NCI-H1092 (cell line): ENCODE measurements around the gene DLEC1.

Source experiments
- DNase-seq: peaks from one replicate; lab custom pipeline; 2025; lab: John Stamatoyannopoulos, UW

Gene DLEC1

DNA sequence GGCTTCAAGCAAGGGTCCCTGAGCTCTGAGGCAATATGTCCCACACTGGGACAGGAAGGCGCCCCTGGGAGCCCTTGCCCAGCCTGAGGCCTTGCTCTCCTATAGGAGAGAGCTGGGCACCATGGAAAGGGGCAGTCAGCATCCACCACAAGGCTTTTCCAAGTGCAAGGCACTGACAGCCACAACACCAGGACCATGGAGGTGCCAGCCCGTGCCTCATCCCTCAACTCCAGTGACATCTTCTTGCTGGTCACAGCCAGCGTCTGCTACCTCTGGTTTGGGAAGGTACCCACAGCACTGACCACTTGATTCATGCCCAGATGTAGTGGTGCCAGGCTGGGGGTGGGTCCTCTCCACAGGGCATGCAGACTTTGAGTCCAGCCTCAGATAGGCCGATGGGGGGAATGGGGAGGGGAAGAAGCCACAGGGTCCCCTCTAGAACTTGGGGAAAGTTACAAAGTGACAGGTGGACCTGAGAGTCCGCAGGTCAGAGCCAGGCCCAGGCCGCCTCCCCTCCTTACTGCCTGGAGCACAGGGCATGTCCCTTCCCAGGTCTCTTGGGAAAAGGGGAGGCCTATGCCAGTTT lies 36.6 kb upstream of the DLEC1 start:
- no peak for DNase-seq

DNA sequence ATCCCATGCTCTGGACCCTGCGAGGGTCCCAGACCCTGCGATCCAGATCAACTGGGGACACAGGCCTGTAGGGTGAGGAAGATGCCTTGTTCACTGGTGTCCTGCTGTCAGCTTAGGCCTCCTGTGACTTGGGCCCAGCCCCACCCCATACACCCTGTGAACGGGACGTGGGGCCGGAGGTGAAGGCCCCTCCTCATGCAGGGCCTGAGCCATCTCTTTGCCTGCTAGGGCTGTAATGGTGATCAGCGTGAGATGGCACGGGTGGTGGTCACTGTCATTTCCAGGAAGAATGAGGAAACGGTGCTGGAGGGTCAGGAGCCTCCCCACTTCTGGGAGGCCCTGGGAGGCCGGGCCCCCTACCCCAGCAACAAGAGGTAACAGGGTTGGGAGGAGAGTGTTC lies 36.1 kb upstream of the DLEC1 start:
- DNase-seq: no peak

DNA sequence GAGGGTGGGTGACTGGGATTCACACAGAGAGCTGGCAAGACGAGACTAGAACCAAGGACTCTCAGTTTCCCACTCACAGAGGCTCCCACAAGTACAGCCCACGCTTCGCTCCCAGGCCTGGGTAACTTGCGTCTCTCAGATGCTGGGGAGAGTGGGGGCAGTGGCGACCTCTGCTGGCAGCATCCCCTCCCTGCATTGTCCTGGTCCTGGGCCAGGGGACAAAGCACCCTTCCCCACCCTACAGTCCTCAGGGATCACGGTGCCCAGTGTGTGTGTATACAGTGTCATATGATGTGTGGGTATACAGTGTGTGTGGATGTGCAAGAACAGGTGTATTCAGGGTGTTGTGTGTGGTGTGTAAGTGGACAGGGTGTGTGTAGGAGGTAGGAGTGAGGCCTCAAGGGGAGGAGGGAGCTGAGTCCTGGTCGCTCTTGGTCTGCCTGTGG lies 35.6 kb upstream of the DLEC1 start:
- peak; percentile 6 for DNase-seq

DNA sequence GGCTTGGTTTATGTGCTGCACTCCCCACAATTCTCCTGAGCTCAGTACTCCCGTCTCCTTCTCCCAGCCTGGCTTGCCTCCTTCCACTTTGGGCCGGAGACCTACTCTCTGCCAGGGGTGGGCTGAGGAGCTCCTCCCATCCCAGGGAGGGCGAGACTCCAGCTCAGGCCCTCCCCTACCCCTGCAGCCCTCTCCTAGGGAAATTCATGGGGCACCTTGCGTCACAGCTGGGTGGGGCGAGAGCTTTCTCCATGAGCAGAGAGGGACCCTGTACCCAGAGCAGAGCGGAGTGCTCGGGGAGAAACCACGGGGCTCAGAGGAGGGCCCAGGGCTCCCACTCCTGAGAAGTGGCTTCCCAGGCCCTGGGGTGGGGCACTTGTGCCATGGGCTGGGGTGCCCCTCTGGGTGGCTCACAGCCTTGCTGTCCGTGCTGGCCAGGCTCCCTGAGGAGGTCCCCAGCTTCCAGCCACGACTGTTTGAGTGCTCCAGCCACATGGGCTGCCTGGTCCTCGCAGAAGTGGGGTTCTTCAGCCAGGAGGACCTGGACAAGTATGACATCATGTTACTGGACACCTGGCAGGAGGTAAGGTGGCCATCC lies 35.1 kb upstream of the DLEC1 start:
- DNase-seq: no peak

DNA sequence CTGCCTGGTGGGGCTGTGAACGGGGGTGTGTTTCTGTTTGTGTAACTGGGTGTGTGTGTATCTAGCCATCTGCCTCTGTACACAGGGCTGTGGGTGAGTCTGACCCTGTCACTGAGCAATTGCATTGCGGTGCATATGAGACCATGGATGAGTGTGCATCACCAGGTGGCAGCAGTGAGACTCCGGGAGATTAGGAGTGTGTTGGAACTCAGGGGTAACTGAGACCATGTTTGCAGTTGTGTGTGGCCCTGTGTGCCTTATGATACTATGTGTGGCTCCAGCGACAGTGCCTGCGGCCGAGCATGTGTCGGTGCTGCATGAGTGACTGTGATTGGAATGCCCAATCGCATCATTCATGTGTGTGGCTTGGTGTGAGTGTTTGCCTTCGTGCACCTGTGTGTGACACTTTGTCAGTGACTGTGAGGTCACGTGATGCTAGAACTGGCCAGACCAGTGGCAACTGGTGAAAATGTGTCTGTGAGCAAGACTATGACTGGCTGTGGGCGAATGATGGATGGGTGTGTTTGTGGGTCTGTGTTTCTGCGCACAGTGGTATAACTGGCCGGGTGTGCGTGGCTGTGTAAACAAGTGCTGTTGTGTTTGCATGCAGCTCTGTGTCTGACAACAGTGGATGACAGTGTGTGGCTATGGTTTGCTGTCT lies 34.5 kb upstream of the DLEC1 start:
- peak; percentile 12 for DNase-seq

DNA sequence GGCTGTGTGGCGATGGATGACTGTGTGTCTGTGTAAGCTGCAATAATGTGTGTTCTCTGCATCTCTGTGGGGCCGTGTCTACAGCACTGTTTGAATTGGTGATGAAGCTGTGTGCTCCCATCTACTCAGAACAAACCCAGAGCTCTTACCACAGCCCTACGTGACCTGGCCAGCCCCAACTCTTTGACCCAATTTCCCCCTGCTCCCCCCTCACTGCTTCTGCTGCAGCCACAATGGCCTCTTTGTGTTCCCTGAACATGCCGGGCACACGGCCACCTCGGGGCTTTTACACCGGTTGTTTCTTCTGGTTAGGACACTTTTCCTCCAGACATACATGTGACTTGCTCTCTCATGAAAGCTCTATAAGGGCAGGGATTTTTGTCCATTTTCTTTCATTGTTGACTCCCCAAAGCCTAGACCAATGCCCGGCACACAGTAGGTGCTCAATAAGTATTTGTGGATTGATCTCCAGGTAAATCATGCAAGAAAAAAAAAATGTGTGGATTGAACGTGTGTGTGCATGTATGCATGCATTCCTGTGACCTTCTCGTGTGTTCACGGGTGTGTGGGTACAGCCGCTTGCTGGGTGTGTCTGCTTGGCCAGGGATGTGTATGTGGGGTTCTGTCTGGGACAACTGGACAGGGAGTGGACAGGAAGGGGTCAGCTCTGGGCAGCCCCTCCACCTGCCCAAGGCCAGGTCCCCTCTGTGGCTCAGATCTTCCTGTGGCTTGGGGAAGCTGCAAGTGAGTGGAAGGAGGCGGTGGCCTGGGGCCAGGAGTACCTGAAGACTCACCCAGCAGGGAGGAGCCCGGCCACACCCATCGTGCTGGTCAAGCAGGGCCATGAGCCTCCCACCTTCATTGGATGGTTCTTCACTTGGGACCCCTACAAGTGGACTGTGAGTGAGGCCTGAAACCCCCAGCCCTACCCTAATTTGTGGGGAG lies 33.7 kb upstream of the DLEC1 start:
- DNase-seq: no peak

DNA sequence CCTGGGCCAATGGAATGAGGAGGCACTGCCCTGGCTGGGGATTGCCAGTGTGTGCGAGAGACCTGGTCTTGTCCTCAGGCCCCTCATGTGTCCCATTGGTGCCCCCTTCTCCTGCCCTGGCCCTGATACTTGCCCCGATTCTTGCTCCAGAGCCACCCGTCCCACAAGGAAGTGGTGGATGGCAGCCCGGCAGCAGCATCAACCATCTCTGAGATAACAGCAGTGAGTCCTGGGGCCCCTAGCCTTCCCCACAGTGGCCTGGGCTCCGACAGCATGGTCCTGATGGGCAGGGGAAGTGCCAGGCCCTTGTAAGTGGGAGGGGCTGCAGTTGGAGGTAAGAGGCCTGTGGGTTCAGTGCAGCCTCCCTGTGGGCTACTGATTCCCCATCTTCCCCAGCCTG lies 33.0 kb upstream of the DLEC1 start:
- no peak for DNase-seq

DNA sequence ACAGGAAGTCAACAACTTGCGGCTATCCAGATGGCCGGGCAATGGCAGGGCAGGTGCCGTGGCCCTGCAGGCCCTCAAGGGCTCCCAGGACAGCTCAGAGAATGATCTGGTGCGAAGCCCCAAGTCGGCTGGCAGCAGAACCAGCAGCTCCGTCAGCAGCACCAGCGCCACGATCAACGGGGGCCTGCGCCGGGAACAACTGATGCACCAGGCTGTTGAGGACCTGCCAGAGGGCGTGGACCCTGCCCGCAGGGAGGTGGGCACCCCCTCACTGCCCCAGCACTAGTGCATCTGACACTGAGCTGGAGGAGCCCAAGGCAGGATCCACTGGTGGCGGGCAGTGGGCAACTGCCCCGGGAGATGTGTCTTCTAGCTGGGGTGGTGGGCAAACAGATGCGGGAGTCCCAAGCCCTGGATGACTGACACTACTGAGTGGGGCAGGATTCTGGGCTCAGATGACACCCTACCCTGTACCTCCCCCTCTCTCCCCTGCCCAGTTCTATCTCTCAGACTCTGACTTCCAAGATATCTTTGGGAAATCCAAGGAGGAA lies 32.5 kb upstream of the DLEC1 start:
- no peak for DNase-seq

DNA sequence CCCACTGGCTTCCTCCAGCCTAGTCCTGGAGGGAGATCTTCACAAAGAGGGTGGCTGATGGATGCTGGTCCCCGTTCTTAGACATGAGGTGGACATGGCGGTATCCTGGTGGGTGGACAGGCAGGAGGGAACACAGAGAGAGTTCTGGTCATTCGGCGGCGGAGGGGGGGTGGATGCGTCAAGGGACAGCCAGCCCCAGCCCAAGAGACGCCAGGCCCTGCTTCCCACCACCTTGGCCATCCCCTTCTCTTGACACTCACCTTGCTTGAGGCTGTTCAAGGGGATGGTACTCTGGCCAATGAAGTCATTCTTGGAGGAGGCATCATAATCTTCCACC lies 31.3 kb upstream of the DLEC1 start:
- no peak for DNase-seq

DNA sequence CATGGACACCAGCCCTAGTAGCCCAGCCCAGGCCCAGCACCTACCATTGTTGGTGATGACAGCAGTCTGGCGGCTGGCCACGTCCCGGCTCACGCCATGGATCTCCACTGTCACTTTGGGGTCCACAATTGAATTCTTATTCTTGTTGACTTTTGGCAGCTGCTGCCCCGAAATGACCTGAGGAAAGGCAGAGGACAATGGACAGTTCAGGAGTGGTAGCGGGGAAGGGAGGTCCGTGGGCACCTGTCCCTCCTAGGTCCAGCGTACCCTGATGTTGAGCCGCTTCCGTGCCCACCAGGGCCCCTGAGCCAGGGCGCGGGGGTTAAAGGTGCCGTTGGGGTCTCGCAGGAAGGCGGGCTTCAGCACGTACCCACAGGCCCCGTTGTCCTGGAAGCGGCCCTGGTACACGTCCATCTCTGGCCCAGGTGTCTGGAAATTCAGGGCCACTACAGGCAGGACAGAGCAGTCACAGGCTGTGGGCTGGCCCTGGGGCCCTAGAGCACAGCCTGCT lies 30.8 kb upstream of the DLEC1 start:
- no peak for DNase-seq

DNA sequence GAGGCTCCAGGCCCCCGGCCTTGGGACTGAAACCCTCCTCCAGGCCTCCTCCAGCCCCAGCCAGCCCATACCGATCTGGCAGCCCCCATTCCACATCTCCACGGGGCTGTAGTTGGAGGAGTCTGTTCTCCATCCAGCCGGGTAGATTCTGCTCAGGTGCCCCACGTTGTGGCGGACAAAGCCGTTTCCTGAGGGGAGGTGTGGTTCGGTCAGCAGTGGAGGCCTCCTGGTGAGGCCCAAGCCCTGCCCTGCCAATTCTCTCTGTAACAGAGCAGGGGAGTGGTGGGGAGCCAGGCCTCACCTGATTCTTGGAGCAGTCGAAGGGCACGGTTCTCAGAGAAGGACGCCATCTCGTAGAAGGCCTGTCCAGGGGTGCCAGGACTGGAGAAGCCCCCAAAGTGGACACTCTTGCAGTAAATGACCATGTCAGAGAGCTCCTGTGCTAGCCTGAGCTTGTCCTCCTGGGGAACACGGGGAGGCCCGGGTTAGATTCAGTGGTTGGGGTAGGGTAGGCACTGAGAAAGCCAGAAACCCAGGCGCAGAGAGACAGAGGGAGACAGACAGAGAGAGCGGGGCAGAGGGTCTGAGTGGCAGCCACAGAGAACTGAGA lies 29.9 kb upstream of the DLEC1 start:
- DNase-seq: no peak

DNA sequence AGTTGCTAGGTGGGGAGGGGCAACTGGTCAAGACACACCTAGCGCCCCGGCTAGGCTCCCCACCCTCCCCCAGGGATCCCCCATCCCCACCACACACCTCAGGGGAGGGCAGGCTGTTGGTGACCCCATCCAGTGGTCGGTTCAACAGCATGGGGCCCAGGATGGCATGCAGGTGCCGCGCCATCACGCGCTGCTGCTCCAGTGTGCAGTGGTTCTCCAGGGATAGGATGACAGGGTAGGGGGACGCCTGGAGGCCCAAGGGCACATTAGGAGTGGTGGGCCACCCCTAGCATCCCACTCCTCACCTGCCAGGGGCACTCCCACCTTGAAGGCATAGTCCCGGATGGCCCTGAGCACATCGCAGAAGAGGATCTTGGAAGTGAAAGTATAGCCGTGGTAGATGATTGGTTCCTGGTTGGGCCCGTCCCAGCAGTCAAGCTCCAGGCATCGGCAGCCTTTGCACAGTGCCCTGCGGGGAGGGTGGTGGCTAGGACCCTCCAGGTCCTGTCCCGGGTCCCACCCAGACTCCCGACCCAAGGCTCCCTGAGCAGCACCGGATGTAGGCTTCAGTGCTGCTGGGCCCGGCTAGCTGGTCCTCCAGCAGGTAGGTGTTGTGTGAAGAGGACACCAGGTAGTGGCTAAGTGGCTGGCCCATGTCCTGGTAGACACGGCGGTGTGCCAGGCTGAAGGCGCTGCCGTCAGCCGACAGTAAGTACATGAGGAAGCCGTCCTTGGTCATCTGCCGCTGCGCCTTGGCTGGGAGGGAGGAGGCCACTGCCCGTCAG lies 29.0 kb upstream of the DLEC1 start:
- no peak for DNase-seq

DNA sequence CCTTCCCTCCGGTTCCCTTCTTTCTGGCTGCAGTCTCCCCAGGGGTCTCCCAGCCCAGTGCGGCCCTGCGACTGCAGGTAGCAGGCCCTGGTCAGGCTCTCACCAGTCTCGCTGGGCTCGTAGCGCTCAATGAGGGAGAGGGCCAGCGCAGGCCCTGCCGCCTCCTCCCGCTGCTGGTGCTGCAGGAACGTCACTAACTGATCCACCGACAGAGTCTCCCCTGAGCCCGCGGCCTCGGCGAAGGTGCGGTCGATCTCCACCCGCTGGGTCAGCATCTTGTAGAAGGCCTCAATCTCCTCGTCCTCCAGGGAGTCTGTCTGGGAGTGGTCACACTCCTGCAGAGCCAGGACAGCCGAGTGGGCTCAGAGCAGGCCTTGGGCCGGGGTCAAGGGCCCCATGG lies 27.9 kb upstream of the DLEC1 start:
- DNase-seq: no peak

DNA sequence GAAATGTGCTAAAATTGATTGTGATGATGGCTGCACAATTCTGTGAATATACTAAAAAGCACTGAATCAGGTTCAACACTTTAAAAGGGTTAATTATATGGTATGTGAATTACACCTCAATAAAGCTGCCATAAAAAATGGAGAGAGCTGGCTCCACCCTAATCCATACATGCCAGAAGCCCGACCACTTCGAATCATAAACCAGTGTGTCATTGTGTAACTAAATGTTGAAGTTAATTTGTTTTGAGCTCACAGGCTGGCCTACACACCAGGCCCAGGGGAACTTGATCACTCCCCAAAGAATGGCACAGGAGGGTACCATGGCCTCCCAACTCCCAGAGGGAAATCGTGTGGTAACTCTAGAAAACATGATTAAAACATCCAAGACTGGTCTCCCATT lies 23.5 kb upstream of the DLEC1 start:
- no peak for DNase-seq

DNA sequence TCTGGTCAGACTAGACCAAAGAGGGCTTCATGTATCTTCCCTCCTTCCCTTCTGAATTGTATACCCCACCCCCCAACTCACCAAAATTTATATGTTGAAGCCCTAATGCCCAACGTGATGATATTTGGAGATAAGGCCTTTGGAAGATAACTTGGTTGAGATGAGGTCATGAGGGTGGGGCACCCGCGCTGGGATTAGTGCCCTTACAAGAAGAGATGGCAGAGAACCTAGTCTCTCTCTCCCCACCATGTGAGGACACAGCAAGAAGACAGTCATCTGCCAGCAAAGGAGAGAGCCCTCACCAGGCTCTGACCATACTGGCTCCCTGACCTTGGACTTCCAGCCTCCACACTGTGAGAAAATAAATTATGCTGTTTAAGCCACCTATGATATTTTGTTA lies 23.0 kb upstream of the DLEC1 start:
- no peak for DNase-seq

DNA sequence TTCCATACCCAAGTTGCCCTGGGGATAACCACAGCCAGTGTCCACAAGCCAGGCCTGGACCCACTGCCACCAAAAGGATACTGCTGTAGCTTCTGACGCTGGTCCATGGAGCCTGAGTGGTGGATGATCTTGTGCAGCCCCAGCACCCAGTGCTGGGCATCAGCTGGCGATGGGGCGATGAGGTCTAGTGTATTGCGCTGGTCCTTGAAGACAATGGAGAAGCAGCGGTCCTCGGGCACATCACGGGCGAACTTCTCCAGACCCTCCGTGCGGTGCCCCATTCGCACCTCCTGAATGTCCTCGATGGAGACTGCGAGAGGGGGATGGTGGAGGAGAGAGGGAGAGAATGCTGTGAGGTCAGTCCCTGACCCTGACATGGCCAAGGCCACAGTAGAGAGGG lies 22.6 kb upstream of the DLEC1 start:
- DNase-seq: no peak

DNA sequence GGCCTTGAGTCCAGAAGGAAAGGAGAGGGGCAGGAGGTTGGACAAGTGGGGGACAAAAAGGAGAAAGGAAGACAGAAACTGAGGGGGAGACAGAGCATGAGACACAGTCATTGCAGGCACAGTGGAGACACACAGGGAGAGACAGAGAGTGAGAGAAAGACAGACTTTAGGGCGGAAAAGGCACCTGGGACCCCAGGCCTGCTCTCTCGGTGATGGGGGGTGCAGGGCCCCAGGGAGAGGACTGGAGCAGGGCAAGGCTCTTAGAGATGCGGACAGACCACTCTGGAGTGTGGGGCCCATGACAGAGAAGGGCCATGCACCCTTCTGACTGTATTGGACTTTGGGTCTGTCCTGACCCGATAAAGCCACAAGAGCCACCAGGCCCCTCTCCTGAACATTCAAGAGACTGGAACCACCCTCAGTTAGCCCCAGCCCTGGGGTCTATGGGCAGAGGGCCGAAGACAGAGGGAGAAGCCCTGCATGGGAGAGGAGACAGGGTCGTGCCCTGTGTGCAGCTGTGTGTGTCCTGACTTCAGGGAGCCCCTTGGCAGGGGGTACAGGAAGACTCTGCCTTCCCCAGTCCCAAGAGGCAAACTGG lies 22.1 kb upstream of the DLEC1 start:
- DNase-seq: no peak

DNA sequence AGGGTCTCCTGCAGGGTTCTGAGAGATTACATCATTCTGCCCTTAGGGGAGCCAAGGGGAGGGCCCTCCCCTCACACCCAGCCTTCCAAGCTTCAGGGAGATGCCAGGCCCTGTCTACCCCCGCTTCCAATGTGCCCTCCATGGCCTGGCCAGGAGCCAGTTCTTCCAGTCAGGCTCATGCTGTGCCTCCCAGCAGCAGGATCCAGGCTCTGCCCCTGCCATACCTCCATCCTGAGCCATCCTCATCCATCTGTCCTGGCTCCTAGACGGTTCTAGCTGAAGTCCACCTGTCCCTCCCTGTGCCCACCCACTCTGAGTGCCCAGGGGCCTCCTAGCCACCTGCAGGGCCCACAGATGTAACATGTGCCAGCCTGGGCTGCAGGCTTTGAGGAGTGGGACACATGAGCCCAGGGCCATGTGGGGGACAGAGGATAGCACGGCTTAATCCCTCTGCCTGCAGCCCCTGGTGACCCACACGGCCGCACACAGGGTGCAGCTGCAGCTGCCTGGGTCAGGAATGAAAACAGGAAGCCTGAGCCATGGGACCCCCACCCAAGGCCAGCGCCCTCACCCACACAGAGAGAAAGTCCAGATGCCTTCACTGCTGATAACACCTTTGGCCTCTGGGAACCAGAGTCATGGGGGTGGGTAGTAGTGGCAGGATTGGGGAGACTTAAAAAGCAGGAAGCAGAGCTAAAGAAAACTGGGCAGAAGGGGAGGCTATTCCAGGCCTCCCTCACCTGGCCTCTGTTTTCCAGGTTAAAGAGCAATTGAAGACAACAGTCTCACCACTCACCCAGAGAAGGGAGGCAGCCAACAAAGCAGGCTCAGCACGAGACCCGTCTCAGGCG lies 21.3 kb upstream of the DLEC1 start:
- DNase-seq: no peak
